ELR (cell line): Measurements from ENCODE around the gene SOAT1.

ENCODE experiments used
- DNase-seq: peaks from one replicate; pipeline ENCODE4 v3.0.0-alpha.2; 2015; ENCODE audit warnings: low read depth

Gene SOAT1

GRCh38 chr1:179305450-179305849 is 11.9 kb downstream of the SOAT1 start:
- peak; percentile 12 for DNase-seq

- peak; percentile 58 for DNase-seq
Observed at GRCh38 chr1:179310291-179310690, 16.7 kb downstream of the SOAT1 start.

- peak; percentile 95 for DNase-seq
Observed at GRCh38 chr1:179310721-179311120, 17.1 kb downstream of the SOAT1 start.

GRCh38 chr1:179311149-179311700 is 17.6 kb downstream of the SOAT1 start:
- DNase-seq = no peak

GRCh38 chr1:179313004-179313403 is 19.4 kb downstream of the SOAT1 start:
- DNase-seq = no peak

GRCh38 chr1:179314928-179315327 is 21.3 kb downstream of the SOAT1 start:
- no peak for DNase-seq

GRCh38 chr1:179318491-179318890 is 24.9 kb downstream of the SOAT1 start:
- DNase-seq = no peak

- DNase-seq = no peak
Observed at GRCh38 chr1:179321533-179322216, 28.1 kb downstream of the SOAT1 start.

- DNase-seq = no peak
Observed at GRCh38 chr1:179322557-179322956, 29.0 kb downstream of the SOAT1 start.

- no peak for DNase-seq
Observed at GRCh38 chr1:179323436-179323835, 29.8 kb downstream of the SOAT1 start.

GRCh38 chr1:179325836-179326235 is 32.2 kb downstream of the SOAT1 start:
- no peak for DNase-seq

GRCh38 chr1:179326746-179327145 is 33.1 kb downstream of the SOAT1 start:
- no peak for DNase-seq

- no peak for DNase-seq
Observed at GRCh38 chr1:179327196-179327595, 33.6 kb downstream of the SOAT1 start.

- no peak for DNase-seq
Observed at GRCh38 chr1:179327679-179328078, 34.1 kb downstream of the SOAT1 start.

GRCh38 chr1:179329862-179330261 is 36.3 kb downstream of the SOAT1 start:
- no peak for DNase-seq

GRCh38 chr1:179334440-179334839 is 40.8 kb downstream of the SOAT1 start:
- no peak for DNase-seq

- DNase-seq = no peak
Observed at GRCh38 chr1:179337288-179337687, 43.7 kb downstream of the SOAT1 start.

GRCh38 chr1:179337942-179338560 is 44.5 kb downstream of the SOAT1 start:
- no peak for DNase-seq

- DNase-seq = no peak
Observed at GRCh38 chr1:179340918-179341317, 47.3 kb downstream of the SOAT1 start.

GRCh38 chr1:179341943-179342547 is 48.4 kb downstream of the SOAT1 start:
- no peak for DNase-seq

- DNase-seq = no peak
Observed at GRCh38 chr1:179342740-179343404, 49.3 kb downstream of the SOAT1 start.

GRCh38 chr1:179351281-179351680 is 57.7 kb downstream of the SOAT1 start:
- no peak for DNase-seq

GRCh38 chr1:179352236-179352635 is 58.6 kb downstream of the SOAT1 start:
- no peak for DNase-seq
